HK-2 (cell line): Measurements from ENCODE around the gene MED12L.

Experiments
- DNase-seq: peaks from one replicate; pipeline ENCODE4 v3.0.0-alpha.2; 2018; ENCODE audit not compliant: unreplicated experiment

MED12L gene

DNA sequence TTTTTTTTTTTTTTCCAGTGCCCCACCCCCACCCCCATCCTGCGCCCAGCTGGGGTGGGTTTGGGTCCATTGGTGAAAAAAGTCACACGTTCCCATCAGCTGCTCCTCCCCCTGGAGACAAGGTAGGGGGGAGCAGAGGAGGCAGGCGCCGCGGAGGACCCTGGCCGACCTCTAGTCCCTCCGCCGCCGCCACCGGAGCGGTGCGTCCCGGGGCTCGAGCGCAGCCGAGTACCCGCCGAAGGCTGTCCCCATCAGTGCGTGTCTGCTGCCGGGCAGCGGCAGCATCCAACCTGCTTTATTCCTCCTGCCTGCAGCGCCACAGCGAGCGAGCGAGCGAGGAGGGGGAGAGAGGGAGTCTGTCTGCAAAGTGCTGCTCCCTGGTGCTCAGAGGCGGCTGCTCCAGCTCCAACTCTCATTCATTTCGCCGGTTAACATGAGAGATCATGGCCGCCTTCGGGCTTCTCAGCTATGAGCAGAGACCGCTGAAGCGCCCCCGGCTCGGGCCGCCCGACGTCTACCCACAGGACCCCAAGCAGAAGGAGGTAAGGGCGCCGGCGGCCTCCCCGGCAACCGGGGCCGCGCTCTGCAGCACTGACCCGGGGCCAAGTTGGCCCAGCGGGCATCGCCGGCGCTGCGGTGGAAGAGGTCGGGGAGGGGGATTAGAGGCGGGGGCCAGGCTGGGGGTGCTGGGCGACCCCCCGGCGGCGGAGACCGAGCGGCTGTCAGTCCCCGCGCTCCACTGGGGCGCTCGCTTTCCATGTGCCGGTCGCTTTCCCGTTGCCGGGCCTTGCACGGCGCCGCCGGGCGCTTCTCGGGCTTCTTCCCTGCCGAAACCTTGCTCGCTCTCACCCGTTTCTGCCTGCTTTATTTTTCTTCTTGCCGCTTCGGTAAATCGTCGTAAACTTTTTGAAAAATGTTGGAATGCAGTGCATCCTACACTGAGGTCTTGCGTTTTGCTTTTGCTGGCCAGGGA is 1.3 kb downstream of the MED12L start:
- DNase-seq, result peak; percentile 66

DNA sequence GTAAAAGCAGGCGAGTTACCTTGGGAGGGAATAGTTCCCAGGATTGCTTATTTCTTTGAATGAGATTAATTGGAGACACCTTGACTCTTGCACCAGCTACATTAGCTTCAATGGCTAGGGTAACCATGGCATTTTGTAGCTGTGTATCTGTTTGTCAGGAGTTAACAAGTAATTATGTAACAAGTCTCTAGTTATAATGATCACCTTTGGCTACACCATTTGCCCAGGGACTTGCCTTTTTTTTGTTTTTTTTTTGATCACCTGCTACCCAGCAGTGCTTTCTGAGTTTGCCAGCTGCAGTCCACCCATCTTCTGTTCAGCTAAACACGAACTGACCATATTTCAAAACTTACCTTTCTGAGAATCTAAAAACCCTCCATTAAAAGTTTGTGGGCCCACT is 2.2 kb downstream of the MED12L start:
- no peak for DNase-seq

- no peak for DNase-seq
Observed at GRCh38 chr3:151091685-151092345, 6.4 kb downstream of the MED12L start.

DNA sequence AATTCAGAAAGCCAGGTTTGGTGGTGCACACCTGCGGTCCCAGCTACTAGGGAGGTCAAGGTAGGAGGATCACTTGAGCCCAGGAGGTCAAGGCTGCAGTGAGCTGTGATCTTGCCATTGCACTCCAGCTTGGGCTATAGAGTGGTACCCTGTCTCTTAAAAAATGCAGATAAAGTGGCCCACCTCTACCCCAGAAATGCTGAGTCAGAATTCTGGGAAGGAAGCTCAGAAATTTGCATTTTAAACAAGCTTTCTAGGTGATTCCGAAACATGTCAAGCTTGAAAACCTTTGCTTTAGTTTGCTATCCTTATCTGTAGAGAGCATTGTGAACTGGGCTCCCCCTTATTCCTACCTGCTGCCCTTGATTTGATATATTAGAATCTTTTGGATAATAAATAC is 7.7 kb downstream of the MED12L start:
- DNase-seq, result no peak

DNA sequence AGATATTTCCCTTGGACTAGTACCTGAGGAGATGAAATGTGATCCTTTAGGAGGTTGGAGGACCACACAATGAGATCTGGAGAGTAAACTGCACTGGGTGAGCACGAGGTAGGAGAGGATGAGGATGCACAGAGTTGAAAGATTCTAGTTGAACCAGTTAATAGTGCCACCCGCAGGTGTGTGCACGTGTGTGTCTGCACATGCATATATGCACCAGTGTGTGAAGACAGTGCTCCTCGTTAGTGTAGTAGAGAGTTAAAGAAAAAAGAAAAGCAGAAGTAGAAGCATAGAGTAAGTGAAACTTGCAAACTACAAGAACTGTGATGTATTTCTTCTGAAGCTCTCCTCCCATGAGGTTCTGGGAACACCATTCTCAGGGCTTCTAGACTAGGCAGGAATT is 8.4 kb downstream of the MED12L start:
- DNase-seq, result no peak

DNA sequence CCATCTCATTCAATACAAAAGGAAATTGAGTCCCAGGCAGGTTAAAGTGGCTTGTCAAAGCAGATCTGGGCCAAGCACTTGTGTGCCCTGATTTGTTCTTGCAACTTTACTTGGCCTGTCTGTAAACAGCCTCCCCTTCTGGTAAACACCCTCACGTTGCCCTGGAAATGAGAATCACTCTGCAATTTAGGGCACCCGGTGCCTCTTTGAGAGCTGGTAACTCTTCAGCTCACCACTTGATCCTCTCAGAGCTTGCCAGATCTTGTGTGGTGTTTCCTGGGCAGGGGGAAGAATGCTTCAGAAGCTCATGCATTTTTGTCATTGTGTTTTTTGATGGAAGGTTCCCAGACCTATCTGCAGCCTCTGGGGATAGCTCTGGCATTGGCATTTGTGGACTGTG is 11.3 kb downstream of the MED12L start:
- no peak for DNase-seq

GRCh38 chr3:151100076-151100475 is 14.6 kb downstream of the MED12L start:
- no peak for DNase-seq

DNA sequence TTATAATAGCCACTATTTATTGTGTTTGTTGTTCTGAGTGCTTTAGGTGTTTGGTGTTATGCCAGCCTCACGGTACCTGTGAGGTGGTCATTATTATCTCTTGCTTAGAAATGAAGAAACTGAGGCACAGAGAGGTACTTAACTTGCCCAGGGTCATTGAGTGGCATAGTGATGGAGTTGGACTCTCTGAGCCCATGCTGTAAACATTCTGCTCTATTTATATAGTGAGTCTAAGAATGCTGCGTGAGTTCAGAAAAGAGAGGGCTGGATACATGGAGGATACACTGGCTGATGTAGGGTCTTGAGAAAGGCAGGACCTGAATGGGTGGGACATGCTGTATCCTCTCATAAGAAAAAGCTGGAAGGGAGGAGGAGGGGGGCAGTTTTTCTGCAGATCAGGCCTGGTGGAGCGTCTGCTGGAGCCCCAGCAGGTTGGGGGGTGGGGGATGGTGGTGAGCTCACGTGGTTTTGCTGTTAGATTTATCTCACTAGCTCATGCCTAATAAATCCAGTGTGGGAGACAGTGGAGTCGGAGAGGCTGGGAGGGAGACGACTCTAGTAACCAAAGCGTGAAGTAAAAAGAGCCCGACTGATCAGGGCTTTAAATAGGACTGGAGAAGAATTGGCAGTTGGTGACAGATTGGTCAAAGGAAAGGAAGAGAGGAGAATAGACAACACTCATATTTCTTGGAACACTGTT is 16.0 kb downstream of the MED12L start:
- peak; percentile 6 for DNase-seq

GRCh38 chr3:151106311-151106710 is 20.8 kb downstream of the MED12L start:
- DNase-seq, result no peak

- no peak for DNase-seq
Observed at GRCh38 chr3:151107177-151107576, 21.7 kb downstream of the MED12L start.

GRCh38 chr3:151107701-151108100 is 22.2 kb downstream of the MED12L start:
- no peak for DNase-seq

DNA sequence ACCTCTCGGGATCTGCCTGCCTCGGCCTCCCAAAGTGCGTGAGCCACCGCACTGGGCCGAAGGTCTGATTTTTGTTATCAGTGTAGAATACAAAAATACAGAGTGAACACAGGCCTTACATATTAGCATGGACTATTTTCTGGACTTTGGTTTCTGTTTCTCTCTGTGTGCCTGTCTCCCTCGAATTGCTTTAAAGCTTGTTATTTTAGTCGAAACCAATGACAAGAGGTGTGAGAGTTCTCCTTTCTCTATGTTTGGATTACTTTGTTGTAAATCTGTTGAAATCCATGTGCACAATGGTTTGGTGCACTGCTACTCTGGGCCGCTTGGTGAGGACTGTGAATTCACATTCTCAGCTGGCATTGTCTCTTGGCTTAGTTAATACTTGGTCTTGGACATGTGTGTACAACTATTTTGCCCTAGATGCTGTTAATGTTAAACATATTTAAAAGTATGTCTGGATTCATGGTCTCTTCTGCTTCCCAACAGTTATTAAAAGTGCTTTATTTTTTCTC is 23.9 kb downstream of the MED12L start:
- no peak for DNase-seq

GRCh38 chr3:151112731-151113130 is 27.3 kb downstream of the MED12L start:
- DNase-seq, result no peak

- no peak for DNase-seq
Observed at GRCh38 chr3:151113343-151113742, 27.9 kb downstream of the MED12L start.

- no peak for DNase-seq
Observed at GRCh38 chr3:151117047-151117446, 31.6 kb downstream of the MED12L start.

GRCh38 chr3:151119188-151119587 is 33.7 kb downstream of the MED12L start:
- DNase-seq, result no peak

- no peak for DNase-seq
Observed at GRCh38 chr3:151120409-151120808, 34.9 kb downstream of the MED12L start.

- no peak for DNase-seq
Observed at GRCh38 chr3:151121016-151121415, 35.6 kb downstream of the MED12L start.

DNA sequence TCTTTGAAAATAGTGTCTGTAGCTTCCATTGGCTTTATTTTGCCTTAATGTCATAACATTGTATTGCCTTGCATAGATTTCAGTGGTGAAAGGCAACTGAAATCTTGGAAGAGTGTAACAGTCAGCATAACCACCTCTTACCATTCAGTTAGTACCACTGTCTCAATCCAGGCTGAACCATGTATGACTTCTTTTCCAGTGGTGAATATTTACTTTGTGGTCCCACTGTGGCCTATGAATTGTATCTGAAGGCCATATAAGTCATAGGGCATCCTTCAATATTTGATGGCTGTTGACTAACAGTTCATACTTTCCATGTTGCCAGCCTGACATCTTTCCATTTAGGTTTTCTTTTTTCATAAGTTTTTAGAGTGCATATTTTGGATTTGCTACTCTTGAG is 38.4 kb downstream of the MED12L start:
- no peak for DNase-seq

GRCh38 chr3:151124476-151124875 is 39.0 kb downstream of the MED12L start:
- no peak for DNase-seq

DNA sequence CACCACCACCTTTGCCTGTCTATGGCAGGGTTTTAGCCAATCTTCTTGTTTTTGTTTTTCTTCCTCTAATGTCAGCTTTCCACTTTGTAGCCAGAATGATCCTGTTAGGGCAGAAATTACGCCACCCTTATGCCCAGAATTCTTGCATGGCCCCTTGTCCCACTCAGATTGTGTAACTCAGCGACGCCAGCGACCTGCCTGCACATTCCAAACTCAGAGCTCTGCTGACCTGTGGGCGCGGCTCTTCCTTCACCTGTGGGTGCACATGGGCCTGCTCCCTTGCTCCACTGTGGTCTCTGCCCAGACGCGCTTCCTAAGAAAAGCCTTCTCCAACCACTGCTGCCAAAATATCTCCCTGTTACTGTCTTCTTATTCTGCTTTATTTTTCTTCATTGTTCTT is 45.0 kb downstream of the MED12L start:
- no peak for DNase-seq

DNA sequence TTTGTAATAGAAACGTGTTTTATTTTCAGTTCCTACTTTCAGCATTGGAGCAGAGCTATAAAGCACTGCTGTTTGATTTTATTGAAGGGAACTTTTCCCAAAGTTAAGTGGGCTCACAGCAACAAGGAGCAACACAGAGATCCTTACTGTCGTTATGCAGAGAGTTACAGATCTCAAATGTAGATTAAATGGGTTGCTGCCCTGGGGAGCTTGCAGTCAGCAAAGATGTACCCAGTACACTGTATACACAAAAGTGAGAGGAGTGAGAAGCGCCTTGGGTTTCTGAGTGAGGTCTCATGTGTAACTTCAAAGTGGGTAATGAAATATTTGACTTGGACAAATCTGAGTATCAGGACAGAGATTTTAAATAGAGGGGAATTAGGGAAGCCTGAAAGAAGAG is 47.7 kb downstream of the MED12L start:
- no peak for DNase-seq
